Forelimb muscle (tissue), 1 donor: ENCODE results near the gene AMPH. TPM values are rescaled to one million over a fixed set of nuclear protein-coding genes. Genes with fewer than 3 reads are reported as not detected.
A peak's percentile ranks its signal among the peaks of the same experiment; 100 is the strongest.
"Not testable (repeated sequence)": the region's sequence is repeated elsewhere in the genome, so short reads cannot be mapped to it uniquely, and the experiment has no call there.

ENCODE experiments used
- DNase-seq: peaks from one replicate; pipeline ENCODE4 v3.0.0-alpha.2; 2013; ENCODE audit warnings: low read depth
- polyA plus RNA-seq: library from polyadenylated mRNA; unstranded; fragments of 120-200 nt; gene quantifications from one replicate; pipeline ENCODE4 v1.2.1, GENCODE V29; 2013; ENCODE audit not compliant: insufficient read length

AMPH gene
- polyA plus RNA-seq, 1 donor, result 7.0 TPM

- DNase-seq, result no peak
These were observed 234.3 kb downstream of the AMPH start for GRCh38 chr7:38396852-38397251.

GRCh38 chr7:38395921-38396552 is 235.1 kb downstream of the AMPH start:
- not testable (repeated sequence) for DNase-seq

GRCh38 chr7:38394660-38395059 is 236.5 kb downstream of the AMPH start:
- no peak for DNase-seq

- DNase-seq, result no peak
These were observed 237.3 kb downstream of the AMPH start for GRCh38 chr7:38393874-38394273.

- DNase-seq, result no peak
These were observed 239.4 kb downstream of the AMPH start for GRCh38 chr7:38391751-38392150.

- DNase-seq, result no peak
These were observed 245.5 kb downstream of the AMPH start for GRCh38 chr7:38385682-38386081.

- no peak for DNase-seq
These were observed 247.9 kb downstream of the AMPH start for GRCh38 chr7:38383281-38383680.

- DNase-seq, result no peak
These were observed 248.5 kb downstream of the AMPH start for GRCh38 chr7:38382684-38383083.

GRCh38 chr7:38375453-38375852 is 255.7 kb downstream of the AMPH start:
- no peak for DNase-seq

- no peak for DNase-seq
These were observed 256.7 kb downstream of the AMPH start for GRCh38 chr7:38374507-38374906.

- no peak for DNase-seq
These were observed 258.0 kb downstream of the AMPH start for GRCh38 chr7:38373155-38373554.

- DNase-seq, result no peak
These were observed 258.9 kb downstream of the AMPH start for GRCh38 chr7:38372290-38372689.

- peak; percentile 43 for DNase-seq
These were observed 261.2 kb downstream of the AMPH start for GRCh38 chr7:38369816-38370493.

- no peak for DNase-seq
These were observed 263.0 kb downstream of the AMPH start for GRCh38 chr7:38368191-38368605.

- DNase-seq, result no peak
These were observed 263.8 kb downstream of the AMPH start for GRCh38 chr7:38367301-38367890.

GRCh38 chr7:38363379-38363778 is 267.8 kb downstream of the AMPH start:
- not testable (repeated sequence) for DNase-seq

GRCh38 chr7:38362611-38363237 is 268.4 kb downstream of the AMPH start:
- not testable (repeated sequence) for DNase-seq

- DNase-seq, result no peak
These were observed 270.4 kb downstream of the AMPH start for GRCh38 chr7:38360776-38361175.

GRCh38 chr7:38359071-38359601 is 272.0 kb downstream of the AMPH start:
- DNase-seq, result not testable (repeated sequence)

- not testable (repeated sequence) for DNase-seq
These were observed 272.8 kb downstream of the AMPH start for GRCh38 chr7:38358273-38358831.

- DNase-seq, result not testable (repeated sequence)
These were observed 276.8 kb downstream of the AMPH start for GRCh38 chr7:38354271-38354851.
